ENCODE results near the gene TGFBR1.
"Not testable (repeated sequence)": the region's sequence is repeated elsewhere in the genome, so short reads cannot be mapped to it uniquely, and the experiment has no call there.

TGFBR1 gene

GRCh38 chr9:99076483-99077171, 28.3 kb upstream of the TGFBR1 start:
- DNase-seq, result peak; percentile 89

GRCh38 chr9:99078717-99079116, 26.2 kb upstream of the TGFBR1 start:
- no peak for DNase-seq

GRCh38 chr9:99079542-99079941, 25.4 kb upstream of the TGFBR1 start:
- no peak for DNase-seq

GRCh38 chr9:99083051-99083450, 21.9 kb upstream of the TGFBR1 start:
- no peak for DNase-seq

- no peak for DNase-seq
Observed at GRCh38 chr9:99085949-99086948, 18.7 kb upstream of the TGFBR1 start.

GRCh38 chr9:99087462-99087861, 17.5 kb upstream of the TGFBR1 start:
- no peak for DNase-seq

- no peak for DNase-seq
Observed at GRCh38 chr9:99090336-99091130, 14.4 kb upstream of the TGFBR1 start.

- peak; percentile 91 for DNase-seq
Observed at GRCh38 chr9:99092643-99093491, 12.0 kb upstream of the TGFBR1 start.

- peak; percentile 35 for DNase-seq
Observed at GRCh38 chr9:99093492-99093791, 11.5 kb upstream of the TGFBR1 start.

GRCh38 chr9:99095565-99095964, 9.3 kb upstream of the TGFBR1 start:
- DNase-seq, result no peak

- no peak for DNase-seq
Observed at GRCh38 chr9:99096409-99096808, 8.5 kb upstream of the TGFBR1 start.

GRCh38 chr9:99099806-99100585, 4.9 kb upstream of the TGFBR1 start:
- DNase-seq, result not testable (repeated sequence)

GRCh38 chr9:99101271-99101670, 3.6 kb upstream of the TGFBR1 start:
- no peak for DNase-seq

GRCh38 chr9:99101812-99102211, 3.1 kb upstream of the TGFBR1 start:
- DNase-seq, result no peak

GRCh38 chr9:99103054-99103895, 1.6 kb upstream of the TGFBR1 start:
- DNase-seq, result no peak

- no peak for DNase-seq
Observed at GRCh38 chr9:99103901-99104458, 933 bp upstream of the TGFBR1 start.

GRCh38 chr9:99105152-99106043, 485 bp downstream of the TGFBR1 start:
- DNase-seq, result peak; percentile 45

GRCh38 chr9:99106044-99106375, 1.1 kb downstream of the TGFBR1 start:
- no peak for DNase-seq

- no peak for DNase-seq
Observed at GRCh38 chr9:99107421-99107820, 2.5 kb downstream of the TGFBR1 start.

Measured in hematopoietic multipotent progenitor cell treated with erythropoietin and hydrocortisone succinate and interleukin-3 and kit ligand, for 8 days (in vitro differentiated cells).